ENCODE data around the gene GPR55.

DNA sequence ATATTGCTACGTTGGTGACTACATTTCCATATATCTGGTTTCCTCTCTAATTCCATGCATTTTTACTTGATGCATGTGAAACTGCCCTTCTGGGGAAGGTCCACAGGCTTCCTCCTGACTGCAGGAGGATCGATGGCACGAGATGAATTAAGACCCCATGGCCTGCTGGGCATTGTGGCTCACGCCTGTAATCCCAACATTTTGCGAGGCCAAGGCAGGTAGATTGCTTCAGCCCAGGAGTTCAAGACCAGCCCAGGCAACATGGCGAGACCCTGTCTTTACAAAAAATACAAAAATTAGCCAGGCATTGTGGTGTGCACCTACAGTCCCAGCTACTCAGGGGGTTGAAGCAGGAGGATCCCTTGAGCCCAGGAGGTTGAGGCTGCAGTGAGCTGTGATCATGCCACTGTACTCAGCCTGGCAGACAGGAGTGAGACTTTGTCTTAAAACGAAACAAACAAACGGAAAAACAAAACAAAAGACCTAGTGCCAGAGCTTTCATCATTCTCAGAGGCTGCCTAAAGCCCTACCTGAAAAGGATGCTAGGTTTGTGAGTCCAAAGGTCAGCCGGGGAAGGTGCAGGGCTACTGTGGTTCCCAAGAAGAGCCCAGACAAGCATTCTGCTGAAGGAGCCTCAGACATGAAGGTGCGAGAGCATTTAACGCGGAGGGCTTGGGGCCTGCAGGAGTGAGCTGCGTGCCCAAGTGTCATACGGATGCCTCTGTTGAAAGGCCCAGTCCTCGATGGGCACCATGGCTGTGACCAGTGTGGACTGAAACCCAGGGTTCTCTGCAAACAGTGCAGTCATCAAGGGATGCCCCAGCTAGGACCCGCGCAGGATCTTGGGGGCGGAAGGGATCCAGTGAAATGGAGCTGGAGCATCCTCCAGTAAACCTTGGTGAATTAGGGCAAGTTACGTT, 21.6 kb downstream of the GPR55 start:
- TF ChIP-seq, protein P1, sequence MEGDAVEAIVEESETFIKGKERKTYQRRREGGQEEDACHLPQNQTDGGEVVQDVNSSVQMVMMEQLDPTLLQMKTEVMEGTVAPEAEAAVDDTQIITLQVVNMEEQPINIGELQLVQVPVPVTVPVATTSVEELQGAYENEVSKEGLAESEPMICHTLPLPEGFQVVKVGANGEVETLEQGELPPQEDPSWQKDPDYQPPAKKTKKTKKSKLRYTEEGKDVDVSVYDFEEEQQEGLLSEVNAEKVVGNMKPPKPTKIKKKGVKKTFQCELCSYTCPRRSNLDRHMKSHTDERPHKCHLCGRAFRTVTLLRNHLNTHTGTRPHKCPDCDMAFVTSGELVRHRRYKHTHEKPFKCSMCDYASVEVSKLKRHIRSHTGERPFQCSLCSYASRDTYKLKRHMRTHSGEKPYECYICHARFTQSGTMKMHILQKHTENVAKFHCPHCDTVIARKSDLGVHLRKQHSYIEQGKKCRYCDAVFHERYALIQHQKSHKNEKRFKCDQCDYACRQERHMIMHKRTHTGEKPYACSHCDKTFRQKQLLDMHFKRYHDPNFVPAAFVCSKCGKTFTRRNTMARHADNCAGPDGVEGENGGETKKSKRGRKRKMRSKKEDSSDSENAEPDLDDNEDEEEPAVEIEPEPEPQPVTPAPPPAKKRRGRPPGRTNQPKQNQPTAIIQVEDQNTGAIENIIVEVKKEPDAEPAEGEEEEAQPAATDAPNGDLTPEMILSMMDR (IDR thresholded peaks at IDR 0.05), result no peak
- no peak for TF ChIP-seq POLR2A (IDR thresholded peaks at IDR 0.05)
